ENCODE measurements around the gene C16orf54. TPM values are rescaled to one million over a fixed set of nuclear protein-coding genes. Genes with fewer than 3 reads are reported as not detected.
"Not testable (repeated sequence)": the region's sequence is repeated elsewhere in the genome, so short reads cannot be mapped to it uniquely, and the experiment has no call there.

The C16orf54 gene
- total and polyA plus RNA-seq, 4 donors = 0.38 to 2.4 (median 0.84) TPM

DNA sequence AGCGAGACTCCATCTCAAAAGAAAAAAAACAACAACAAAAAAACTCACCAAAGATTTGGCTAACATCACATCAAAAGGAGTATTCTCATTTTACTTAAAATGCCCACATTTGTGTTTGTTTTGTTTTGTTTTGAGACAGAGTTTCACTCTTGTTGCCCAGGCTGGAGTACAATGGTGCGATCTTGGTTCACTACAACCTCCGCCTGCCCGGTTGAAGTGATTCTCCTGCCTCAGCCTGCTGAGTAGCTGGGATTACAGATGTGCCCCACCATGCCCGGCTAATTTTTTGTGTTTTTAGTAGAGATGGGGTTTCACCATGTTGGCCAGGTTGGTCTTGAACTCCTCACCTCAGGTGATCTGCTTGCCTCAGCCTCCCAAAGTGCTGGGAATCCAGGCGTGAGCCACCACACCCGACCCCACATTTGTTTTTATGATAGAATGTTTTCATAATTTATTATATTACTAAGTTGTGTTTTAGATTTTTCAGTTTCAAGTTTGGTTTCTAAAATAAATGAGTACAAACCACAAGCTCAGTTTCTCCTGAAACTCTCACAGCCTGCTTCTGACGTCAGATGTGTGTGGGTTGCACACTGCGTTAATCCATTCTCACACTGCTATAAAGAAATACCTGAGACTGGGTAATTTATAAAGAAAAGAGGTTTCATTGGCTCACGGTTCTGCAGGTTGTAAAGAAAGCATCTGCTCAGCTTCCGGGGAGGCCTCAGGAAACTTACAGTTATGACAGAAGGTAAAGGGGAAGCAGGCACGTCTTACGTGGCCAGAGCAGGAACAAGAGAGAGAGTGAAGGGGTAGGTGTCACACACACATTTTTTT lies 13.8 kb downstream of the C16orf54 start:
- 85% methylated on average over 13 of the region's 13 CpGs for WGBS
- not testable (repeated sequence) for H3K27me3 ChIP-seq (ENCODE audit: control insufficient read depth in 4 of 4, insufficient read depth in 4 of 4, low read length in 3 of 4)

DNA sequence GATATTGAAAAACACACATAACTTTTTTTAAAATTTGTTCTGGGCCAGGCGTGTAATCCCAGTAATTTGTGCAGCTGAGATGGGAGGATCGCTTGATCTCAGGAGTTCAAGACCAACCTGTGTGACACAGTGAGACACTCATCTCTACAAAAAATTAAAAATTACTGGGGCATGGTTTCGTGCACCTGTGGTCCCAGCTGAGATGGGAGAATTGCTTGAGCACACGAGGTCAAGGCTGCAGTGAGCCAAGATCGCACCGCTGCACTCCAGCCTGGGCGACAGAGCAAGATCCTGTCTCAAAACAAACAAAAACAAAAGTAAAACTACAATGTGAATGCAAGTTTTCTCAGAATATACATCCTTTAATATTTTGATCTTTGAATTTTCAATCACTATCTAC lies 15.1 kb downstream of the C16orf54 start:
- TF ChIP-seq HNF4A (conservative IDR thresholded peaks at IDR 0.05) (no peak), RAD21 (IDR thresholded peaks at IDR 0.05) (no peak), EGR1 (IDR thresholded peaks at IDR 0.05; ENCODE audit: low read depth in 2 of 2) (no peak)
- H3K27me3 ChIP-seq (ENCODE audit: control insufficient read depth in 4 of 4, insufficient read depth in 4 of 4, low read length in 3 of 4) = no peaks in the 10 kb centered on the region
- H3K9ac ChIP-seq (ENCODE audit: low read depth in 1 of 2, low read length in 2 of 2) = no peak overlapping the region
- peaks cover 0 to 6% (median 2%) of the 10 kb centered on the region in 4 donors for H3K4me1 ChIP-seq (ENCODE audit: control insufficient read depth in 4 of 4, insufficient read depth in 4 of 4, low read length in 3 of 4)
- no peak for DNase-seq (ENCODE audit: low spot score)
- no peak overlapping the region for H3K4me3 ChIP-seq (ENCODE audit: low read depth in 1 of 3, low read length in 3 of 3)
- no peak overlapping the region for H3K27ac ChIP-seq (ENCODE audit: low read depth in 1 of 2, low read length in 2 of 2)
- no peaks in the 10 kb centered on the region for H3K9me3 ChIP-seq (ENCODE audit: control insufficient read depth in 4 of 4, low read length in 3 of 4)
- WGBS = 62% methylated on average over 7 of the region's 7 CpGs
- no peaks in the 10 kb centered on the region for H3K36me3 ChIP-seq (ENCODE audit: control insufficient read depth in 4 of 4, insufficient read depth in 3 of 4, low read depth in 1 of 4, low read length in 3 of 4)

More for the DNA sequence above, 13.8 kb downstream of the C16orf54 start:
- not testable (repeated sequence) for H3K36me3 ChIP-seq (ENCODE audit: control insufficient read depth in 4 of 4, insufficient read depth in 3 of 4, low read depth in 1 of 4, low read length in 3 of 4); H3K27ac ChIP-seq (ENCODE audit: low read depth in 1 of 2, low read length in 2 of 2); H3K4me1 ChIP-seq (ENCODE audit: control insufficient read depth in 4 of 4, insufficient read depth in 4 of 4, low read length in 3 of 4); H3K9ac ChIP-seq (ENCODE audit: low read depth in 1 of 2, low read length in 2 of 2); H3K9me3 ChIP-seq (ENCODE audit: control insufficient read depth in 4 of 4, low read length in 3 of 4); DNase-seq (ENCODE audit: low spot score); H3K4me3 ChIP-seq (ENCODE audit: low read depth in 1 of 3, low read length in 3 of 3)

DNA sequence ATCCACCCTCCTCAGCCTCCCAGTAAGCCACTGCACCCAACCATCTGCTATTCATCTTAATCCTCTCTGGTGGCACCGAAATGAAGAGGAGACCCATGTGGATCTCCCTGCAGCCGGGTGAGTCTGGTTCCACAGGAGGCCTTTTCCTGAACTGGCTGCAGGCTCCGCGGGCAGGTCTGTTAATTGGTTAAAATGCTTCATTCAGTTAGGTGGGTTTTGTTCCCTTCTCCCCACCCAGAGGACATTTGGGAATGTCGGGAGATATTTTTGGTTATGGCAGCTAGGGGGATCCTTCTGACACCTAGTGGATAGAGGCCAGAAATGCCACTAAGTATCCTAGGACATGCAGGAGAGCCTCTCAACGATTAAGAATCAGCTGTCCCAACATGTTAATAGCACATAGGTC lies 16.7 kb downstream of the C16orf54 start:
- H3K27me3 ChIP-seq (ENCODE audit: control insufficient read depth in 4 of 4, insufficient read depth in 4 of 4, low read length in 3 of 4) = no peaks in the 10 kb centered on the region
- peaks cover 0 to 6% (median 2%) of the 10 kb centered on the region in 4 donors for H3K4me1 ChIP-seq (ENCODE audit: control insufficient read depth in 4 of 4, insufficient read depth in 4 of 4, low read length in 3 of 4)
- TF ChIP-seq, protein P1, sequence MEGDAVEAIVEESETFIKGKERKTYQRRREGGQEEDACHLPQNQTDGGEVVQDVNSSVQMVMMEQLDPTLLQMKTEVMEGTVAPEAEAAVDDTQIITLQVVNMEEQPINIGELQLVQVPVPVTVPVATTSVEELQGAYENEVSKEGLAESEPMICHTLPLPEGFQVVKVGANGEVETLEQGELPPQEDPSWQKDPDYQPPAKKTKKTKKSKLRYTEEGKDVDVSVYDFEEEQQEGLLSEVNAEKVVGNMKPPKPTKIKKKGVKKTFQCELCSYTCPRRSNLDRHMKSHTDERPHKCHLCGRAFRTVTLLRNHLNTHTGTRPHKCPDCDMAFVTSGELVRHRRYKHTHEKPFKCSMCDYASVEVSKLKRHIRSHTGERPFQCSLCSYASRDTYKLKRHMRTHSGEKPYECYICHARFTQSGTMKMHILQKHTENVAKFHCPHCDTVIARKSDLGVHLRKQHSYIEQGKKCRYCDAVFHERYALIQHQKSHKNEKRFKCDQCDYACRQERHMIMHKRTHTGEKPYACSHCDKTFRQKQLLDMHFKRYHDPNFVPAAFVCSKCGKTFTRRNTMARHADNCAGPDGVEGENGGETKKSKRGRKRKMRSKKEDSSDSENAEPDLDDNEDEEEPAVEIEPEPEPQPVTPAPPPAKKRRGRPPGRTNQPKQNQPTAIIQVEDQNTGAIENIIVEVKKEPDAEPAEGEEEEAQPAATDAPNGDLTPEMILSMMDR (IDR thresholded peaks at IDR 0.05; ENCODE audit: low read depth, low read length, missing input control) = peak; percentile 65
- TF ChIP-seq HNF4A (conservative IDR thresholded peaks at IDR 0.05) (no peak), RAD21 (IDR thresholded peaks at IDR 0.05) (peak; percentile 76 to 81)
- 35% methylated on average over 6 of the region's 6 CpGs for WGBS
- no peak overlapping the region for H3K9ac ChIP-seq (ENCODE audit: low read depth in 1 of 2, low read length in 2 of 2)
- H3K27ac ChIP-seq (ENCODE audit: low read depth in 1 of 2, low read length in 2 of 2) = no peak overlapping the region
- H3K36me3 ChIP-seq (ENCODE audit: control insufficient read depth in 4 of 4, insufficient read depth in 3 of 4, low read depth in 1 of 4, low read length in 3 of 4) = no peaks in the 10 kb centered on the region
- no peaks in the 10 kb centered on the region for H3K9me3 ChIP-seq (ENCODE audit: control insufficient read depth in 4 of 4, low read length in 3 of 4)
- DNase-seq (ENCODE audit: low spot score) = no peak
- no peak overlapping the region for H3K4me3 ChIP-seq (ENCODE audit: low read depth in 1 of 3, low read length in 3 of 3)

DNA sequence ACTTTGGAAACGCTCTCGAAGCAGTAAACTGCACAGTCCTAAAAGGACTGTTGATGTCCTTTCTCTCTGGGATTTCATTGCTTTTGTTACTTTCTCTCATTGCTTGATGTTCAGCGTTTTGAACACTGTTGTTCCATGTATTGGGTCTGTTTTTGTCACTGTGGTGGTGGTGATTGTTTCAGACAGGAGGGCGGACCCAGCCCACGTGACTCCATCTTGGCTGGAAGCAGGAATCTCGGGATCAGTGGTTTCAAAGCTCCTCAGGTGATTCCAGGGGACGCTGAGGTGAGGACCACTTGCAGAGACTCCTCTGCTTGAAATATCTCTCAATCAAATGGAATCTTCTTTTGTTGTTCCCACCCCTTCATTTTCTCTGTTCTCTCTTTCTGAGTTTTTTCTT lies 18.3 kb downstream of the C16orf54 start:
- Histone ChIP-seq H3K4me1 (ENCODE audit: control insufficient read depth in 4 of 4, insufficient read depth in 4 of 4, low read length in 3 of 4) (peaks cover 0 to 6% (median 2%) of the 10 kb centered on the region in 4 donors), H3K27ac (ENCODE audit: low read depth in 1 of 2, low read length in 2 of 2) (no peak overlapping the region), H3K36me3 (ENCODE audit: control insufficient read depth in 4 of 4, insufficient read depth in 3 of 4, low read depth in 1 of 4, low read length in 3 of 4) (no peaks in the 10 kb centered on the region), H3K27me3 (ENCODE audit: control insufficient read depth in 4 of 4, insufficient read depth in 4 of 4, low read length in 3 of 4) (no peaks in the 10 kb centered on the region), H3K9ac (ENCODE audit: low read depth in 1 of 2, low read length in 2 of 2) (no peak overlapping the region), H3K9me3 (ENCODE audit: control insufficient read depth in 4 of 4, low read length in 3 of 4) (no peaks in the 10 kb centered on the region), H3K4me3 (ENCODE audit: low read depth in 1 of 3, low read length in 3 of 3) (no peak overlapping the region)
- WGBS = 90% methylated on average over 7 of the region's 7 CpGs
- DNase-seq (ENCODE audit: low spot score) = no peak
- no peak for TF ChIP-seq FOXA2 (IDR thresholded peaks at IDR 0.05)
- TF ChIP-seq FOXA1 (IDR thresholded peaks at IDR 0.05) = no peak
- TF ChIP-seq, protein P2, sequence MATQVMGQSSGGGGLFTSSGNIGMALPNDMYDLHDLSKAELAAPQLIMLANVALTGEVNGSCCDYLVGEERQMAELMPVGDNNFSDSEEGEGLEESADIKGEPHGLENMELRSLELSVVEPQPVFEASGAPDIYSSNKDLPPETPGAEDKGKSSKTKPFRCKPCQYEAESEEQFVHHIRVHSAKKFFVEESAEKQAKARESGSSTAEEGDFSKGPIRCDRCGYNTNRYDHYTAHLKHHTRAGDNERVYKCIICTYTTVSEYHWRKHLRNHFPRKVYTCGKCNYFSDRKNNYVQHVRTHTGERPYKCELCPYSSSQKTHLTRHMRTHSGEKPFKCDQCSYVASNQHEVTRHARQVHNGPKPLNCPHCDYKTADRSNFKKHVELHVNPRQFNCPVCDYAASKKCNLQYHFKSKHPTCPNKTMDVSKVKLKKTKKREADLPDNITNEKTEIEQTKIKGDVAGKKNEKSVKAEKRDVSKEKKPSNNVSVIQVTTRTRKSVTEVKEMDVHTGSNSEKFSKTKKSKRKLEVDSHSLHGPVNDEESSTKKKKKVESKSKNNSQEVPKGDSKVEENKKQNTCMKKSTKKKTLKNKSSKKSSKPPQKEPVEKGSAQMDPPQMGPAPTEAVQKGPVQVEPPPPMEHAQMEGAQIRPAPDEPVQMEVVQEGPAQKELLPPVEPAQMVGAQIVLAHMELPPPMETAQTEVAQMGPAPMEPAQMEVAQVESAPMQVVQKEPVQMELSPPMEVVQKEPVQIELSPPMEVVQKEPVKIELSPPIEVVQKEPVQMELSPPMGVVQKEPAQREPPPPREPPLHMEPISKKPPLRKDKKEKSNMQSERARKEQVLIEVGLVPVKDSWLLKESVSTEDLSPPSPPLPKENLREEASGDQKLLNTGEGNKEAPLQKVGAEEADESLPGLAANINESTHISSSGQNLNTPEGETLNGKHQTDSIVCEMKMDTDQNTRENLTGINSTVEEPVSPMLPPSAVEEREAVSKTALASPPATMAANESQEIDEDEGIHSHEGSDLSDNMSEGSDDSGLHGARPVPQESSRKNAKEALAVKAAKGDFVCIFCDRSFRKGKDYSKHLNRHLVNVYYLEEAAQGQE (IDR thresholded peaks at IDR 0.05) = no peak
- TF ChIP-seq HNF4G (IDR thresholded peaks at IDR 0.05) = no peak
- TF ChIP-seq SP1 (IDR thresholded peaks at IDR 0.05) = no peak
- TF ChIP-seq, protein P3, sequence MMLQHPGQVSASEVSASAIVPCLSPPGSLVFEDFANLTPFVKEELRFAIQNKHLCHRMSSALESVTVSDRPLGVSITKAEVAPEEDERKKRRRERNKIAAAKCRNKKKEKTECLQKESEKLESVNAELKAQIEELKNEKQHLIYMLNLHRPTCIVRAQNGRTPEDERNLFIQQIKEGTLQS (IDR thresholded peaks at IDR 0.05) = no peak
- TF ChIP-seq, protein P4, sequence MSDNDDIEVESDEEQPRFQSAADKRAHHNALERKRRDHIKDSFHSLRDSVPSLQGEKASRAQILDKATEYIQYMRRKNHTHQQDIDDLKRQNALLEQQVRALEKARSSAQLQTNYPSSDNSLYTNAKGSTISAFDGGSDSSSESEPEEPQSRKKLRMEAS (IDR thresholded peaks at IDR 0.05) = no peak
- no peak for TF ChIP-seq TAF1 (conservative IDR thresholded peaks at IDR 0.05)
- TF ChIP-seq GABPA (IDR thresholded peaks at IDR 0.05 in 1 of 2, conservative IDR thresholded peaks at IDR 0.05 in 1 of 2) = no peak
- TF ChIP-seq JUND (IDR thresholded peaks at IDR 0.05) = no peak
- TF ChIP-seq, protein P1 (IDR thresholded peaks at IDR 0.05; ENCODE audit: low read depth, low read length, missing input control) = no peak
